CD14-positive monocyte (primary cell): ENCODE results near the gene MYH13. TPM values are rescaled to one million over a fixed set of nuclear protein-coding genes. Genes with fewer than 3 reads are reported as not detected.
A peak's percentile ranks its signal among the peaks of the same experiment; 100 is the strongest.

Source experiments
- DNase-seq, 3 donors: peaks; one replicate each; pipeline ENCODE4 v3.0.0-alpha.2; 2011 to 2022
- H2AFZ ChIP-seq: 2 replicates; pipeline ENCODE4 v1.6.0; 2012; ENCODE audit warnings: mild to moderate bottlenecking, low read depth, low read length, inconsistent platforms; ENCODE audit not compliant: insufficient read depth, poor library complexity, severe bottlenecking
- H3K27ac ChIP-seq, 2 donors: 1 replicate in 1 of 2; 2 replicates in 1 of 2; pipeline ENCODE4 v1.5.1; 2012 to 2013; ENCODE audit warnings: low read length in 2 of 2, control low read depth in 1 of 2, inconsistent platforms in 1 of 2, low read depth in 1 of 2, mild to moderate bottlenecking in 1 of 2
- H3K27me3 ChIP-seq, 2 donors: one replicate each; pipeline versions ENCODE4 v1.6.0 to v1.6.1; 2011 to 2013; ENCODE audit warnings: low read length in 2 of 2; ENCODE audit not compliant: control insufficient read depth in 2 of 2, insufficient read depth in 2 of 2
- H3K36me3 ChIP-seq, 2 donors: replicated peaks in 1 of 2; 1 replicate in 1 of 2; 2 replicates in 1 of 2; pipeline versions ENCODE4 v1.5.1 to v1.6.1; 2012 to 2013; ENCODE audit warnings: low read length in 2 of 2, control low read depth in 1 of 2, inconsistent platforms in 1 of 2, mild to moderate bottlenecking in 1 of 2; ENCODE audit not compliant: insufficient read depth in 2 of 2, control insufficient read depth in 1 of 2
- H3K4me1 ChIP-seq, 2 donors: 1 replicate in 1 of 2; 2 replicates in 1 of 2; pipeline versions ENCODE4 v1.5.1 to v1.6.1; 2012 to 2013; ENCODE audit warnings: low read length in 2 of 2, control low read depth in 1 of 2, inconsistent platforms in 1 of 2, mild to moderate bottlenecking in 1 of 2, moderate library complexity in 1 of 2; ENCODE audit not compliant: insufficient read depth in 2 of 2, control insufficient read depth in 1 of 2
- H3K4me2 ChIP-seq: replicated peaks from 2 replicates; pipeline ENCODE3; 2012; ENCODE audit warnings: low read length, moderate library complexity, mild to moderate bottlenecking; ENCODE audit not compliant: poor library complexity, severe bottlenecking; ENCODE audit errors: extremely low read depth
- H3K4me3 ChIP-seq, 3 experiments: fragments of 200-600 bp in 1 of 3; sonication (generic) in 1 of 3; replicated peaks in 1 of 3; 1 replicate in 2 of 3; 2 replicates in 1 of 3; pipeline ENCODE4 v1.5.1; 2011 to 2013; ENCODE audit warnings: low read length in 3 of 3, mild to moderate bottlenecking in 3 of 3, control low read depth in 2 of 3, low read depth in 2 of 3, inconsistent platforms in 1 of 3, moderate library complexity in 1 of 3
- H3K79me2 ChIP-seq: 2 replicates; pipeline ENCODE4 v1.6.0; 2012; ENCODE audit warnings: mild to moderate bottlenecking, control low read depth, inconsistent platforms, low read length, moderate library complexity; ENCODE audit not compliant: insufficient read depth
- H3K9ac ChIP-seq: 2 replicates; pipeline ENCODE4 v1.6.0; 2017; ENCODE audit warnings: low read length, mild to moderate bottlenecking; ENCODE audit not compliant: insufficient read depth, poor library complexity, severe bottlenecking
- H3K9me3 ChIP-seq, 2 donors: replicated peaks in 1 of 2; 1 replicate in 1 of 2; 2 replicates in 1 of 2; pipeline versions ENCODE4 v1.5.1 to v1.6.1; 2012 to 2013; ENCODE audit warnings: low read length in 2 of 2, control low read depth in 1 of 2; ENCODE audit not compliant: control insufficient read depth in 1 of 2, insufficient read depth in 1 of 2
- H4K20me1 ChIP-seq: 2 replicates; pipeline ENCODE4 v1.6.0; 2012; ENCODE audit warnings: mild to moderate bottlenecking, low read length, control low read depth, moderate library complexity; ENCODE audit not compliant: insufficient read depth
- H3K27ac Mint-ChIP-seq, 7 donors: one replicate each; pipeline ENCODE4 v1.8.0; 2020; ENCODE audit warnings: mild to moderate bottlenecking in 7 of 7, mixed read lengths in 7 of 7, moderate library complexity in 6 of 7, inconsistent platforms in 2 of 7
- H3K27me3 Mint-ChIP-seq, 3 donors: one replicate each; pipeline ENCODE4 v1.8.0; 2021 to 2022; ENCODE audit warnings: low read depth in 3 of 3, mild to moderate bottlenecking in 3 of 3, mixed read lengths in 3 of 3, moderate library complexity in 3 of 3, inconsistent platforms in 1 of 3
- H3K36me3 Mint-ChIP-seq, 2 donors: one replicate each; pipeline ENCODE4 v1.8.0; 2020; ENCODE audit warnings: mixed read lengths in 2 of 2, inconsistent platforms in 1 of 2, mild to moderate bottlenecking in 1 of 2
- H3K4me1 Mint-ChIP-seq: one replicate; pipeline ENCODE4 v1.8.0; 2020; ENCODE audit warnings: mild to moderate bottlenecking, mixed read lengths
- H3K4me3 Mint-ChIP-seq, 2 donors: one replicate each; pipeline ENCODE4 v1.8.0; 2020; ENCODE audit warnings: mild to moderate bottlenecking in 2 of 2, mixed read lengths in 2 of 2, moderate library complexity in 1 of 2
- H3K9me3 Mint-ChIP-seq, 7 donors: one replicate each; pipeline ENCODE4 v1.8.0; 2020 to 2022; ENCODE audit warnings: mixed read lengths in 7 of 7, mild to moderate bottlenecking in 6 of 7, moderate library complexity in 6 of 7, inconsistent platforms in 2 of 7
- CTCF ChIP-seq: fragments of 200-600 bp; IDR thresholded peaks from one replicate; pipeline ENCODE4 v1.8.0; 2022; ENCODE audit warnings: antibody characterized with exemption, mild to moderate bottlenecking
- WGBS: methylation state at CpG from one replicate; pipeline ENCODE4 v1.1.5; 2013; ENCODE audit warnings: missing lambda C conversion rate; ENCODE audit not compliant: insufficient coverage; 5-methylcytosine and 5-hydroxymethylcytosine counted together
- intact Hi-C, 2 donors: fragments of 100-400 bp; cut with micrococcal nuclease; formaldehyde crosslinking; loops; one replicate each; pipeline versions ENCODE4 v1.15.0 to v1.15.1; 2023
- polyA plus RNA-seq, 3 donors: library from polyadenylated mRNA; depleted of rRNA in 1 of 3; unstranded in 2 of 3; stranded (reverse) in 1 of 3; fragments of 300-500 nt in 2 of 3; fragments of >200 nt in 1 of 3; fragmentation: Illumina TruSeq in 2 of 3; gene quantifications; 1 replicate in 2 of 3; 2 replicates in 1 of 3; pipeline ENCODE4 v1.2.3, GENCODE V29; 2012 to 2021

The MYH13 gene
- polyA plus RNA-seq, 3 donors: not detected

- no peak overlapping the region for H3K4me3 Mint-ChIP-seq
- Histone ChIP-seq H3K4me3 (no peak overlapping the region), H2AFZ (no peak overlapping the region), H3K27me3 (no peaks in the 10 kb centered on the region), H3K4me2 (no peak overlapping the region), H3K9me3 (no peaks in the 10 kb centered on the region), H3K27ac (no peak overlapping the region), H3K9ac (no peak overlapping the region), H4K20me1 (no peaks in the 10 kb centered on the region), H3K79me2 (no peaks in the 10 kb centered on the region), H3K4me1 (no peaks in the 10 kb centered on the region), H3K36me3 (no peaks in the 10 kb centered on the region)
- no CpG with 5 or more reads among the region's 5 CpGs for WGBS
- H3K27ac Mint-ChIP-seq: no peak overlapping the region
- no peaks in the 10 kb centered on the region for H3K9me3 Mint-ChIP-seq
- TF ChIP-seq CTCF: peak; percentile 75
- no peaks in the 10 kb centered on the region for H3K36me3 Mint-ChIP-seq
- intact Hi-C loops: no loop called here
- H3K27me3 Mint-ChIP-seq: peaks cover 2 to 7% (median 3%) of the 10 kb centered on the region in 3 donors
- DNase-seq: peak; percentile 24 to 42 (median 29)
- H3K4me1 Mint-ChIP-seq: peaks cover 7% of the 10 kb centered on the region
These were observed 77.0 kb downstream of the MYH13 start for GRCh38 chr17:10295728-10296343.

- Histone ChIP-seq H2AFZ (no peak overlapping the region), H3K27ac (no peak overlapping the region), H3K79me2 (no peaks in the 10 kb centered on the region), H3K4me2 (no peak overlapping the region), H4K20me1 (no peaks in the 10 kb centered on the region), H3K4me1 (no peaks in the 10 kb centered on the region), H3K27me3 (peaks cover 0 to 5% of the 10 kb centered on the region in 2 donors), H3K4me3 (no peak overlapping the region), H3K36me3 (no peaks in the 10 kb centered on the region), H3K9ac (no peak overlapping the region), H3K9me3 (no peaks in the 10 kb centered on the region)
- H3K4me3 Mint-ChIP-seq: no peak overlapping the region
- H3K9me3 Mint-ChIP-seq: no peaks in the 10 kb centered on the region
- DNase-seq: no peak
- H3K36me3 Mint-ChIP-seq: no peaks in the 10 kb centered on the region
- intact Hi-C loops: no loop called here
- TF ChIP-seq CTCF: no peak
- H3K27ac Mint-ChIP-seq: no peak overlapping the region
- H3K27me3 Mint-ChIP-seq: peaks cover 9 to 16% (median 15%) of the 10 kb centered on the region in 3 donors
- H3K4me1 Mint-ChIP-seq: peaks cover 7% of the 10 kb centered on the region
These were observed 78.6 kb downstream of the MYH13 start for GRCh38 chr17:10294180-10294579.
